SK-N-SH (cell line): ENCODE data around the gene PLCL2. TPM values are rescaled to one million over a fixed set of nuclear protein-coding genes. Genes with fewer than 3 reads are reported as not detected.

ENCODE experiments used
- CTCF ChIA-PET: fragments of 300-600, 350-600 bp; formaldehyde crosslinking; extraction: SDS; loops from one replicate; lab custom pipeline; 2021; lab: Yijun Ruan, JAX
- POLR2A ChIA-PET: fragments of 350-600 bp; sonication (Branson Sonifier 250); formaldehyde crosslinking; extraction: SDS; loops from one replicate; lab custom pipeline; 2020; ENCODE audit warnings: antibody characterized with exemption, inconsistent platforms; lab: Yijun Ruan, JAX
- DNase-seq: peaks from one replicate; pipeline ENCODE4 v3.0.0; 2012
- H2AFZ ChIP-seq: fragments of 200-600 bp; sonication (generic); 2 replicates; pipeline ENCODE4 v1.8.1; 2016; ENCODE audit warnings: antibody characterized with exemption, mild to moderate bottlenecking, low read depth
- H3F3A ChIP-seq: fragments of 200-600 bp; sonication (generic); replicated peaks from 2 replicates; pipeline ENCODE3; 2016; ENCODE audit warnings: antibody characterized with exemption, mild to moderate bottlenecking; ENCODE audit not compliant: insufficient read depth
- H3K27ac ChIP-seq, 2 experiments: fragments of 200-500 bp in 1 of 2; fragments of 200-600 bp in 1 of 2; sonication (Bioruptor generic) in 1 of 2; sonication (generic), shearing (Covaris generic) in 1 of 2; 2 replicates each; pipeline versions ENCODE4 v1.5.1 to v1.6.1; 2014 to 2016; ENCODE audit warnings: low read depth in 2 of 2, inconsistent platforms in 1 of 2, low read length in 1 of 2, mild to moderate bottlenecking in 1 of 2, mixed read lengths in 1 of 2
- H3K27me3 ChIP-seq: fragments of 200-600 bp; sonication (generic), shearing (Covaris generic); 2 replicates; pipeline ENCODE4 v1.6.1; 2016; ENCODE audit warnings: mixed run types; ENCODE audit not compliant: insufficient read depth
- H3K36me3 ChIP-seq, 2 experiments: fragments of 200-500 bp in 1 of 2; fragments of 200-600 bp in 1 of 2; sonication (Bioruptor generic) in 1 of 2; sonication (generic) in 1 of 2; replicated peaks in 1 of 2; 2 replicates each; pipeline versions ENCODE3 to v1.5.1; 2014 to 2016; ENCODE audit warnings: low read length in 1 of 2, mild to moderate bottlenecking in 1 of 2; ENCODE audit not compliant: insufficient read depth in 2 of 2, control insufficient read depth in 1 of 2
- H3K4me1 ChIP-seq, 2 experiments: fragments of 200-500 bp in 1 of 2; fragments of 200-600 bp in 1 of 2; sonication (Bioruptor generic) in 1 of 2; sonication (generic), shearing (Covaris generic) in 1 of 2; 2 replicates each; pipeline versions ENCODE4 v1.5.1 to v1.6.1; 2014 to 2016; ENCODE audit warnings: low read depth in 1 of 2, low read length in 1 of 2, mixed run types in 1 of 2; ENCODE audit not compliant: insufficient read depth in 2 of 2, control insufficient read depth in 1 of 2
- H3K4me2 ChIP-seq: fragments of 200-600 bp; sonication (generic), shearing (Covaris generic); 2 replicates; pipeline ENCODE4 v1.6.1; 2017; ENCODE audit warnings: mixed run types
- H3K4me3 ChIP-seq, 2 experiments: fragments of 200-500 bp in 1 of 2; fragments of 200-600 bp in 1 of 2; sonication (Bioruptor generic) in 1 of 2; sonication (generic), shearing (Covaris generic) in 1 of 2; 2 replicates each; pipeline versions ENCODE4 v1.5.1 to v1.8.1; 2014 to 2016; ENCODE audit warnings: low read depth in 2 of 2, inconsistent platforms in 1 of 2, low read length in 1 of 2, mild to moderate bottlenecking in 1 of 2, mixed read lengths in 1 of 2, moderate library complexity in 1 of 2
- H3K79me2 ChIP-seq: fragments of 200-600 bp; sonication (generic); 2 replicates; pipeline ENCODE4 v1.8.1; 2017; ENCODE audit warnings: mild to moderate bottlenecking; ENCODE audit not compliant: insufficient read depth
- H3K9ac ChIP-seq: fragments of 200-600 bp; sonication (generic); 2 replicates; pipeline ENCODE4 v1.6.1; 2017; ENCODE audit warnings: mixed run types
- H3K9me2 ChIP-seq: fragments of 200-600 bp; sonication (generic); 2 replicates; pipeline ENCODE4 v1.6.1; 2017; ENCODE audit warnings: mixed run types
- H3K9me3 ChIP-seq: fragments of 200-600 bp; sonication (generic); 2 replicates; pipeline ENCODE4 v1.6.1; 2017; ENCODE audit warnings: mixed run types, mild to moderate bottlenecking, moderate library complexity
- H4K20me1 ChIP-seq: fragments of 200-600 bp; sonication (generic); 2 replicates; pipeline ENCODE4 v1.6.1; 2017; ENCODE audit warnings: mild to moderate bottlenecking, mixed run types; ENCODE audit not compliant: insufficient read depth
- CTCF ChIP-seq: fragments of 200-600 bp; sonication (generic); IDR thresholded peaks from 2 replicates; pipeline ENCODE4 v1.6.1; 2017; ENCODE audit warnings: antibody characterized with exemption, mild to moderate bottlenecking, moderate library complexity
- ELF1 ChIP-seq: IDR thresholded peaks from 2 replicates; pipeline ENCODE4 v1.4.0; 2012
- EP300 ChIP-seq, 2 experiments: IDR thresholded peaks; 2 replicates each; pipeline versions ENCODE4 v1.4.0 to v1.6.1; 2012; ENCODE audit warnings: borderline replicate concordance in 1 of 2, low read depth in 1 of 2, low read length in 1 of 2
- EZH2phosphoT487 ChIP-seq: fragments of 200-600 bp; sonication (generic); IDR thresholded peaks from 2 replicates; pipeline ENCODE4 v1.6.1; 2017; ENCODE audit warnings: low read depth, mixed run types, mild to moderate bottlenecking, antibody characterized with exemption, moderate library complexity, borderline replicate concordance
- FOXJ3 ChIP-seq: sonication (generic); formaldehyde crosslinking; IDR thresholded peaks from 2 replicates; pipeline ENCODE4 v1.5.1; 2020; ENCODE audit warnings: mild to moderate bottlenecking, missing genetic modification reagents
- FOXM1 ChIP-seq: IDR thresholded peaks from 2 replicates; pipeline ENCODE4 v1.4.0; 2012; ENCODE audit warnings: low read depth, mild to moderate bottlenecking
- IRF3 ChIP-seq: fragments of 150-350 bp; IDR thresholded peaks from 2 replicates; pipeline ENCODE4 v1.6.1; 2016; ENCODE audit warnings: mild to moderate bottlenecking, low read depth, low read length
- MAX ChIP-seq: IDR thresholded peaks from 2 replicates; pipeline ENCODE4 v1.4.0; 2012; ENCODE audit warnings: low read depth
- MEF2A ChIP-seq: IDR thresholded peaks from 2 replicates; pipeline ENCODE4 v1.4.0; 2012; ENCODE audit warnings: low read depth, borderline replicate concordance
- NRF1 ChIP-seq: IDR thresholded peaks from 2 replicates; pipeline ENCODE4 v1.6.1; 2012; ENCODE audit warnings: low read depth, mild to moderate bottlenecking, low read length
- PBX3 ChIP-seq: IDR thresholded peaks from 2 replicates; pipeline ENCODE4; 2012
- RAD21 ChIP-seq: IDR thresholded peaks from 2 replicates; pipeline ENCODE4 v1.6.1; 2012; ENCODE audit warnings: mild to moderate bottlenecking, low read length
- RFX5 ChIP-seq: IDR thresholded peaks from 2 replicates; pipeline ENCODE4 v1.6.1; 2012; ENCODE audit warnings: mild to moderate bottlenecking, improper control_type of control experiment, low read length
- TAF1 ChIP-seq: IDR thresholded peaks from 2 replicates; pipeline ENCODE4 v1.6.1; 2012; ENCODE audit warnings: low read depth, mild to moderate bottlenecking, low read length, moderate library complexity, borderline replicate concordance
- USF2 ChIP-seq: fragments of 150-350 bp; IDR thresholded peaks from 2 replicates; pipeline ENCODE4 v1.6.1; 2017; ENCODE audit warnings: antibody characterized with exemption, low read length, low read depth, borderline replicate concordance
- YY1 ChIP-seq: IDR thresholded peaks from 2 replicates; pipeline ENCODE4 v1.4.0; 2012; ENCODE audit warnings: low read depth, mild to moderate bottlenecking
- ZBTB33 ChIP-seq: IDR thresholded peaks from 2 replicates; pipeline ENCODE4 v1.4.0; 2012; ENCODE audit warnings: low read depth, borderline replicate concordance
- WGBS: methylation state at CpG from one replicate; pipeline ENCODE4 v1.1.6; 2017; ENCODE audit warnings: low lambda C conversion rate; 5-methylcytosine and 5-hydroxymethylcytosine counted together
- polyA plus RNA-seq, 3 experiments: library from polyadenylated mRNA; depleted of rRNA; stranded (reverse); fragments of >200 nt; gene quantifications; 2 replicates each; pipeline ENCODE4 v1.2.3, GENCODE V29; 2012

PLCL2 gene
- polyA plus RNA-seq, 1 of the 3 experiments (the other 2 are of a cell fraction): 0.85 TPM

GRCh38 chr3:17079933-17080332 is 195.2 kb downstream of the PLCL2 start:
- H3K9ac ChIP-seq: no peak overlapping the region
- no peaks in the 10 kb centered on the region for H3K36me3 ChIP-seq
- ChIA-PET CTCF (no interaction called here), POLR2A (no interaction called here)
- H3K79me2 ChIP-seq: no peaks in the 10 kb centered on the region; the same call in 1 of the 2 replicates
- H2AFZ ChIP-seq: no peak overlapping the region
- no peaks in the 10 kb centered on the region for H3K9me3 ChIP-seq
- no peak overlapping the region for H3K4me3 ChIP-seq
- no peaks in the 10 kb centered on the region for H3F3A ChIP-seq
- H3K9me2 ChIP-seq: no peaks in the 10 kb centered on the region
- no peak for TF ChIP-seq MEF2A
- TF ChIP-seq USF2: no peak
- no peak for TF ChIP-seq FOXJ3 (CRISPR knock-in tag)
- TF ChIP-seq EZH2phosphoT487: no peak
- no peak for TF ChIP-seq IRF3
- no peak for TF ChIP-seq EP300 (IDR thresholded peaks at IDR 0.05; ENCODE audit: borderline replicate concordance in 1 of 2, low read depth in 1 of 2, low read length in 1 of 2)
- TF ChIP-seq FOXM1: no peak
- TF ChIP-seq CTCF: no peak
- TF ChIP-seq PBX3: no peak
- no peak for TF ChIP-seq RAD21
- TF ChIP-seq MAX: no peak
- TF ChIP-seq RFX5: no peak
- no peak for TF ChIP-seq YY1
- no peak for TF ChIP-seq ELF1
- no peak for TF ChIP-seq ZBTB33
- no peak for TF ChIP-seq NRF1
- TF ChIP-seq TAF1: no peak
- TF ChIP-seq, all 33 proteins: peak for 0
- H3K27ac ChIP-seq: no peak overlapping the region
- H3K4me2 ChIP-seq: no peak overlapping the region
- H3K4me1 ChIP-seq: no peaks in the 10 kb centered on the region
- H3K27me3 ChIP-seq: no peaks in the 10 kb centered on the region
- DNase-seq: no peak
- WGBS: 72% methylated on average over 6 of the region's 6 CpGs
- H4K20me1 ChIP-seq: no peaks in the 10 kb centered on the region
